GM12892 (cell line): ENCODE measurements around the gene KIAA1755.

Source experiments
- DNase-seq: peaks from one replicate; pipeline ENCODE4 v3.0.0; 2011; ENCODE audit not compliant: insufficient read length
- FAIRE-seq: peaks from 2 replicates; lab custom pipeline; 2011; peaks lifted over from hg19 to GRCh38; lab: Jason Lieb, UNC
- POLR2A ChIP-seq: IDR thresholded peaks from 2 replicates; pipeline ENCODE4 v1.6.1; 2011; ENCODE audit warnings: low read depth, low read length, control low read depth
- POLR2AphosphoS5 ChIP-seq: IDR thresholded peaks from 2 replicates; pipeline ENCODE4 v1.6.1; 2011; ENCODE audit warnings: low read depth, low read length, control low read depth
- TAF1 ChIP-seq: IDR thresholded peaks from 2 replicates; pipeline ENCODE4 v1.6.1; 2011; ENCODE audit warnings: low read depth, mild to moderate bottlenecking, control low read depth, low read length, borderline replicate concordance

The KIAA1755 gene

DNA sequence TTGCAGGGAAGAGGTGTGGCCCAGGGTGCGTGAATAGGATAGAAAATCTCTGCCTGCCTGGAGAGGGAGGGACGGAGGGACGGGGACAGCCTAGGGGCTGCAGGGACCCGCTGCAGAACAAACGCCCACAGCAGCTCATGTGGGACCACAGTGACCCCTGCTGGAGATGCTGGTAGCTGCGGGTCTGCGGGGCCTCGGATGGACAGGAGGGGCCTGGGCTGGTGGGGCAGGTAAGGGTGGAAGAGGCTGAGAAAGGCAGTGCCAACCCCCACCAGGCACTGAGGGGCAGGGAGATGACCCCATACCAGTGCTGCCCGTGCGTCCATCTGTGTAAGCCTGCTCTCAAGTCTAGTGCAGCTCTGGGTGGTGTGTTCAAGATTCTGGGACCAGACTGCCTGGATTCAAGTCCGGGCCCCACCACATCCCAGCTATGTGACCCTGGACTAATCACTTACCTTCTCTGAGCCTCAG, 39.4 kb downstream of the KIAA1755 start:
- peak; percentile 88 for DNase-seq
- FAIRE-seq: peak; percentile 75
- TF ChIP-seq POLR2A (no peak), TAF1 (no peak), POLR2AphosphoS5 (no peak)

DNA sequence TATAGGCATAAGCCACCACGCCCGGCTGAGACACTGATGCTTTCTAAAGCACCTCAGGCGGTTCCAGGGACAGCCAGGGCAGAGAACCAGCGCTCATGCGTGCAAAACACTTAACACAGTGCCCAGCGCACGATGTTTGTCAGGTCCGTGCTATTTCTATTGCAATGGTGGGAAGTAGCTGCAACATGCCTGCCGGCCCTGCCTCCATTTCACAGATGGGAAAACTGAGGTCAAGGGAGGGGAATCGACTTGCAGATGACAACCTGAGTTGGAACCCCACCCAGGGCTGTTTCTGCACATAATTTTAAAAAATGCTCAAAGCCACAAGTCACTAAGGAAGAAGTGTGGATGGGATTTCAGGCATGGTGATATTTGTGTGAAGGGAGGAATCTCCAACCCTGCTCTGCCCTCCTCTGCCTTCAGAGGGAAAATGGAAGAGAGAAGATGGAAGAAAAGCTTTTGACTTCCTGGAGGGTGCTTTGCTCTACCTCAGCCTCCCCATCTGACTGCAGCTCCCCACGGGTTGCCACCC, 39.9 kb downstream of the KIAA1755 start:
- TF ChIP-seq POLR2A (no peak), POLR2AphosphoS5 (no peak), TAF1 (no peak)
- FAIRE-seq (no peak), DNase-seq (no peak)

DNA sequence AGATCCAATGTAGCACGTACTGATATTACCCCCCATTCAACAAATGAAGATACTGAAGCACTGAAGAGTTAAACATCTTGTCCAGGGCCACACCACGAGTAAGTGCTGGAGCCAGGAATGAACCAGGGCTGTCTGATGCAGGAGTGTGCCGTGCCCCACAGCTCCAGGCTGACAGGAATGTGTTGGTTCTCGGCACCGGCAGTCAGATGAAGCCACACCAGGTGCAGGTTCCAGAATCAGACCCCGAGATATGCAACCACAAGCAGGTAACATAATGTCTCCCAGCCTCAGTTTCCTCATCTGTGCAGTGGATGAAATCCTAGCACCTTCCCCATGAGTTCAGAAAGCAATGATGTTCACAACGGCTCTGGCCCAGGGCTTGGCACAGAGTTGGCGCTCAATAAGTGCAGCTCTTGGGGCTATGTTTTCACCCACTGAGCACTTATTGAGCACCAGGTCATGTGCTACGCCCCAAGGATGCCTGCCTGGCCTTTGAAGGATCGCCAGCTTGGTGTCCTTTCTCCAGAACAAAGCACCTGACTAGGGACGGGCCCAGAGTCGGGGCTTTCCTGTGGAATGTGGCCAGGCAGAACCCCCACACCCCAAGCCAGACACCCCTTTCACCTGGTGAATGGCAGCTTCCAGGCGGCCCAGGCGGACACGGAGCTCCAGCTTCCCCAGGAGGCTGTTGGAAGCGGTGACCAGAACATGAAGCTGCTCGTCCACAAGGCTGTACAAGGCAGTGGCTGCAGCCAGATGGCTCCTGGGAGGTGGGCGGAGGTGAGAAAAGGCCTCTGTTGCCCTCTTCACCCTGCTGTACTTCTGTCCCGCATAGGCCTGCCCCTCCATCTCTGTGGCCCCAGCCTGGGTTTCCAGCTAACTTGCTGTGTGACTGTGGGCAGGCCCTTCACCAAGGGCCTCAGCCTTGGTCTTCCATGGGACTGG, 41.3 kb downstream of the KIAA1755 start:
- no peak for TF ChIP-seq POLR2AphosphoS5
- TF ChIP-seq POLR2A: no peak
- no peak for TF ChIP-seq TAF1
- FAIRE-seq: no peak
- no peak for DNase-seq

DNA sequence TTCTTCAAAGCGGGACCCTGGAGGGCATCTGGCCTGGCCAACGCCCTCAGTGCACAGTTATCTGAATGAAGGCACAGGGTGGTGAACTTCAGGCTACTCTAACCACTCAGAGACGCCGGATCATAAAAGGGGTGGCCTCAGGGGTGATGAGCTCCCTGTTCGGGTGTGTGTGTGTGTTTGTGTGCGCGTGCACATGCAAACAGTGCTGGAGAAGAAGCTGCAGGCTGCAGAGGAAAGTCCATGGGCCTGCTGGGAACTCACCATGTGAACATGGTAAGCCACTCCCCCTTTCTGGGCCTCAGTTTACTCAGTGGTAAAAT, 42.0 kb downstream of the KIAA1755 start:
- DNase-seq (no peak), FAIRE-seq (no peak)
- TF ChIP-seq POLR2AphosphoS5 (no peak), TAF1 (no peak), POLR2A (no peak)

DNA sequence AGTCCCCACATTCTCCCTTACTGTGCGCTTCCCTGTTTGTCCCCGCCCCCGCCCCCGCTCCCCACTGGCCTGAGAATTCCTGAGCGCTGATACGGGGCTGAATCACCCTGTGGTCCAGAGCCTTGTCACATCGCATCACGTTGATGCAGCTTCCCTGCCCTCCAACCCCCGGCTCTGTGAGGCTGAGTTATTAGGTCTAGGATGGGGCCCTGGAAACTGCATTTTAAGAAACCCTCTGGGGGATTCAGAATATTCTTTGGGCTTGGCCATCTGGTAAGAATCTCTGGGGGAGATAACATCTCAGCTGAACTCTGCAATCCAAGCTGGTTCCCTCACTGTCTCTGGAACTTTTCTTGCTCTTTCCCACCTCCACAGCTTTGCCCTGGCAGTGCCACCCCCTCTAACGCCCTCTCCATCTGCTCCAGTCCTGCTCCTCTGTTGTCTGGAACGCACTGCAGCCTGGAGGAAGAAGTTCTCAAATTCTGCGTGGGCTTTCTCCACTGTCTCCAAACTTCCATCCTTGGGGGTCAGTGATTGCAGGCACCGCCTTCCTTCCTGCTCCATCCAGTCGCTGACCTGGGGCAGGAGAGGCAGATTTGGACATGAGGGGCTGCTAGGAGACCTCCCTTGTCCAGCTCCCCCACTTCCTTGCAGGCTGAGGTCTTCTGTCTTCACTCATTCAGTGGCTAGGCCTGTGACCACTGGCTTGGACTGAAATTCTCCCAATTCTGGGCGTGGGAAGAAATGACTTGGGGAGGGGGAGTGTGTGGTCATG, 42.6 kb downstream of the KIAA1755 start:
- FAIRE-seq: no peak
- TF ChIP-seq TAF1: no peak
- no peak for TF ChIP-seq POLR2AphosphoS5
- no peak for TF ChIP-seq POLR2A
- DNase-seq: no peak

DNA sequence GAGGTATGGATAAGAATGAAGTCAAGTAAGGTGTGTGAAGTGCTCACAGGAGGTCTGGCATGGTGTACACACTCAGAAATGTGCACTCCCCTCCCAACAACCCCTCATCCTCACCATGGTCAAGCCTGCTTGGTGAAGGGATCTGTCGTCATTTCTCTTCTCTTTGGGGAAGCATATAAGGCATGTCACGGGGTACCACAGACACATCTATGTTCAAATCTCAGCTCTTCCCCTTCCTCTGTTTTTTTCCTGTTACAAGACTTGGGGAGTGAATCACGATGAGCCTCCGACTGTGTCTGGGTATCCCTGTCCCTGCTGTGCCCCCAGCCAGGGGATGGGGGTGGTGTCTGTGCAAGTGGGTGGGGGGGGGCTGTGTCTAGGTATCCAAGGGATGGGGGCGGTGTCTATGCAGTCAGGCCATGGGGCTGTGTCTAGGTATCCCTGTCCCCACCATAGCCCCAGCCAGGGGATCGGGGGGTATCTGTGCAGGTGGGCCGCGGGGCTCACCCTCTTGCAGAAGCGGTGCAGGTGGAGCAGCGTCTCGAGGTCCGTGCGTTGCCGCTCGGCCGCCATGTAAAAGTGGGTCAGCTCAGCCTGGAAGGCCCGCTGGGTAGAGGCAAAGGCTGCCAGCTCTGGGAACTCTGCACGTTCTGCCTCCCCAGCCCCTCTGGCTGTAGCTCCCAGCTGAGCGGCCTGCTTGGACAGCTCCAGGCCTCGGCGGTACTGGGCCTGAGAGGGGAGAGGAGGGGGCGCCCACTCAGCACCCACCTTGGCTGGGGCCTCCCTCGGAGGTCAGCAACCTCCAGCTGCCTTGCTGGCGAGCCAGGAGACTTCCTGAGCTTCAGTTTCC, 43.6 kb downstream of the KIAA1755 start:
- no peak for TF ChIP-seq POLR2AphosphoS5
- no peak for TF ChIP-seq POLR2A
- TF ChIP-seq TAF1: no peak
- DNase-seq (no peak), FAIRE-seq (no peak)

DNA sequence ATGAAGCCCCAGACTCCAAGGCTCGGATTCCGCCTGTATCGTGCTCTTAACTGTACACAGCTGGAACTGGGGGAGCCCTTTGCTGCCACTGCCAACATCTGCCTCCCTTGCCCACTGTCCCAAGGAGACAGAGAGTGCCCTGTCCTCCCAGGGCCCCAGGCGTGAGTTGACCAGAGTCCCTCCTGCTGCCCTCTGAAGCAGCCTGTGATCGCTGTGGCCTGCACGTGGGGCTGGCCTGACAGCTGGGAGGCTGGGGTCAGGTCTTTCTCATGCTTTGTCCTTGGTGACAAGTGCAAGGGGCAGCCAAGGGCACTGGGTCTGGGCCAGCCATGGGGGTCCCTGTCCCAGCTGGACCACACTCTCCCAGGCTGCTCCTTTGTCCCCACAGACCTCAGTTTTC, 44.3 kb downstream of the KIAA1755 start:
- TF ChIP-seq POLR2AphosphoS5 (no peak), POLR2A (no peak), TAF1 (no peak)
- DNase-seq: no peak
- no peak for FAIRE-seq

GRCh38 chr20:38215194-38216182, 45.0 kb downstream of the KIAA1755 start:
- DNase-seq (no peak), FAIRE-seq (no peak)
- TF ChIP-seq TAF1 (no peak), POLR2AphosphoS5 (no peak), POLR2A (no peak)

- no peak for FAIRE-seq
- TF ChIP-seq POLR2A: no peak
- TF ChIP-seq TAF1: no peak
- TF ChIP-seq POLR2AphosphoS5: no peak
Measured at GRCh38 chr20:38214256-38215193, 46.0 kb downstream of the KIAA1755 start.

DNA sequence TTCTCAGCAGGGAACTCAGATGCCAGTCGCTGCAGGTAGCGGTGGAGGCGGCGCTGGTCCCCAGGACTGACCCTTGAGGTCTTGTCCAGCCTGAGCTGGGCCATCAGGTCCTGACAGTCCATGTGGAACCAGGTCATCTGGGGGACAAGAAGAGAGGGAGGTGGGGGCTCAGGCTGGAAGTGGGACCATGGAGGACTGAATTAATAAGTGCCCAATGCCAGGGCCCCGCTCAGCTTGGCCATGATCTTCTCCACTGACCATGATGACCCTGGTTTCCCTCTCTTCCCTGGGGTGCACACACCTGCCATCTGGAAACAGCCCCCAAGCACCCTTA, 47.0 kb downstream of the KIAA1755 start:
- FAIRE-seq: no peak

More at GRCh38 chr20:38214256-38215193, 46.0 kb downstream of the KIAA1755 start:
- no peak for DNase-seq

More for the DNA sequence above, 47.0 kb downstream of the KIAA1755 start:
- DNase-seq: no peak
- TF ChIP-seq TAF1: no peak
- no peak for TF ChIP-seq POLR2A
- no peak for TF ChIP-seq POLR2AphosphoS5
